Ammon's horn (tissue), 1 donor: ENCODE data around the gene PRKRIP1.
"Not testable (repeated sequence)": the region's sequence is repeated elsewhere in the genome, so short reads cannot be mapped to it uniquely, and the experiment has no call there.

Source experiments
- DNase-seq: peaks from one replicate; pipeline ENCODE4 v3.0.0-alpha.2; 2016; ENCODE audit warnings: low spot score

PRKRIP1 gene

DNA sequence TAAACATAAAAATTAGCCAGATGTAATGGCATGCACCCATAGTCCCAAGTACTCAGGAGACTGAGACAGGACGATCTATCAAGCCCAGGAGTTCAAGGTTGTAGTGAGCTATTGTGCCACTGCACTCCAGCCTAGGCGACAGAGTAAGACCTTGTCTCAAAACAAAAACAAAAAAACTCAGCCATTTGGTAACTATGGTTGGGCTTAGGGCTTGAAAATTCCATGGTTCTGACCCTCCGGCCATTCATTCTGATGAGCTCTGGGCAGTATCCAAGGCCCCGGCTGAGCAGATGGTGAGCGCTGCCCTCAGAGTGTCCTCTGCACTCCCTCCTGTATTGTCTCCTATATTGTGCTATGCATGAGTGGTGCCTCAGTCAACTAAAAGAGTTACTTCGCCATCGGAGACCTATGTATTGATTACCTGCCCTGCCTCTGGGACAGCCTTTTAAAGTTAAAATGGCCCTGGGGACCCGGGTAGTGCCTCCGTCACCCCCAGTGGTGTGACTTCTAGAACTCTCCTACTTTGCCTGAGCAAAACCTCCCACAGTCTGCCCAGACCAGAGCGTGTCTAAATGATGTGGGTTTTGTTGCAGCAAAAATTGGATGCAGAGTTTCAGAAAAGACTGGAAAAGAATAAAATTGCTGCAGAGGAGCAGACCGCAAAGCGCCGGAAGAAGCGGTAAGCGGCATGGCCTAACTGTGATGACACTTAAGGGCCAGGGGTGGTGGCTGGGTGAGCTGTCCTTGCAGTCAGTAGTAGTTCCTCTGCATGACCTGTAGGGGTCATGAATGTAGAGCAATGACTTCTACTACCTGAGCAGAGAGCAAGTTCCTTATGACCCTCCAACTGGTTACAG, 8.1 kb downstream of the PRKRIP1 start:
- peak; percentile 45 for DNase-seq

DNA sequence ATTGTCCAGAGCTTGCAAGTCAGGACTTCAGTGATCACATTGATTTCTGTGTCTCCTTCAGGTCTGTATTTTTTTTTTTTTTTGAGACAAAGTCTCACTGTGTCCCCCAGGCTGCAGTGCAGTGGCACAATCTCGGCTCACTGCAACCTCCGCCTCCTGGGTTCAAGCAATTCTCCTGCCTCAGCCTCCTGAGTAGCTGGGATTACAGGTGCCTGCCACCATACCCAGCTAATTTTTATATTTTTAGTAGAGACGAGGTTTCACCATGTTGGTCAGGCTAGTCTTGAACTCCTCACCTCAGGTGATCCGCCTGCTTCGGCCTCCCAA, 8.7 kb downstream of the PRKRIP1 start:
- not testable (repeated sequence) for DNase-seq

DNA sequence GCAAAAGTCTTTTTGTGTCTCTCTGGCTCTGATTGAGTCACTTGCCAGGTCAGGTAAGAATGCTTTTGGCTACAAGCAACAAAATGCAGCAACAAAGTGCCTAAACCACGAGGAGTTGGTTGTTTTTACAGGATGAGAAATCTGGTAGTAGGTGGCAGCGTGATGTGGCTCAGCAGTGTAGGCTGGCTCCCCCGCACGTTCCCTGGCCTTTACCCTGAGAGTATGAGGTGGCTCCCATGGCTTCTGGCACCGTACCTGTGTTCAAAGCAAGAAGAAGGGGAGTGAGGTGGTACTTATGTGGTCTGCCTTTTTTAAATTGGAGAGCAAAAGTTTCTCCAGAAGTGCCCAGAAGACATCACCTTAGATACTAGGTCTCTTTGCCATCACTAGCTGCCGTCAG, 11.7 kb downstream of the PRKRIP1 start:
- DNase-seq, result no peak

DNA sequence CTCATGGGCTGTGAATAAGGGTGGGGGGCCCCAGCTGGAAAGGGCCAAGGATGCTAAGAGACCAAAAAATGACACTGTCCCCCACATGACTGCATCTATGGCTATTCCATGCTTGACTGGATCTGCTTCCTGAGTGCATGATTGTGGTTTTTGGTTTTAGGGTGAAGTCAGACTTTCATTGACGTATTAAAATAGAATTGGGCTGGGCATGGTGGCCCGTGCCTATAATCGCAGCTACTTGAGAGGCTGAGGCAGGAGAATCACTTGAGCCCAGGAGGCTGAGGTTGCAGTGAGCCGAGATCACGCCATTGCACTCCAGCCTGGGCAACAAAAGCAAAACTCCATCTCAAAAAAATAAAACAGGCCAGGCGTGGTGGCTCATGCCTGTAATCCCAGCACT, 12.4 kb downstream of the PRKRIP1 start:
- DNase-seq, result not testable (repeated sequence)

DNA sequence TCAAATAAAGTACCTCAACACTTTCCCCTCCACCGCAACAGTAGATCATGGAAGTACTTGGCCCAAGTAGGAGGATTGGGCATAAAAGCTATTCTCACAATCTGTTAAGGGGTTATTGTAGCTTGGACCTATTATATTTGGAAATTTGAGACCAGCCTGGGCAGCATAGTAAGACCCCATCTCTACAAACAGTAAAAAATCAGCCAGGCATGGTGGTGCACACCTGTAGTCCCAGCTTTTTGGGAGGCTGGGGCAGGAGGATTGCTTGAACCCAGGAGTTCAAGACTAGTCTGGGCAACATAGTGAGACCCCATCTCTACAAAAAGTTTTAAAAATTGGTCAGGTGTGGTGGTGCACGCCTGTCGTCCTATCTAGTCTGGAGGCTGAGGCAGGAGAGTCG, 13.2 kb downstream of the PRKRIP1 start:
- DNase-seq, result no peak

DNA sequence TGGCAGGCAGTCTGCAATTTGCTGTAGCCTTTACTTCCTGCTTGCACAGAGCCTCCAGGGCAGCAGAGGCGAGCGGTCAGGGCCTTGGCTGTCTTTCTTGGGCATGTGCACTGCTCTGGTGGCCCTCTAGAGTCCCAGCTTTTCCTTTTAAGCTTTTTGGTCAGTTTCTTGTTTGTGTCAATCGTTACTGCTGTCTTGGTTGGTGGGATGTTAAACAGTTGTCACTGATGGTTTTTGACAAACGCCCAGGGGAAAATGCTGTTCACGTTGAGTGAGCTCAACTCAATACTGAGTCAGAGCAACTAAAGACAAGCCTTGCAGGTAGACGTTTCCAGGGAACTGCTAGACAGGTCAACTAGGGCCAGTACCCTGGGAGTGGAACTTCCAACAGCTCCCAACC, 14.0 kb downstream of the PRKRIP1 start:
- no peak for DNase-seq

DNA sequence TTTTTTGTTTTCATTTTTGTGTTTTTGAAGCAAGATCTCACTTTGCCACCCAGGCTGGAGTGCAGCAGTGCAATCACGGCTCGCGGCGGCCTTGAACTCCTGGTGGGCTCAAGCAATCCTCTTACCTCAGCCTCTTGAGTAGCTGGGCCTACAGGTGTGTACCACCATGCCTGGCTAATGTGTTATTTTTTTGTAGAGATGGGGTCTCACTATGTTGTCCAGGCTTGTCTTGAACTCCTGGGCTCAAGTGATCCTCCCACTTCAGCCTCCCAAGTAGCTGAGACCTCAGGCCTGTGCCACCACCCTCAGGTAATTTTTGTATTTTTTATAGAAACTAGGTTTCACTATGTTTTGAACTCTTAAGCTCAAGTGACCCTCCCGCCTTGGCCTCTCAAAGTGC, 14.8 kb downstream of the PRKRIP1 start:
- no peak for DNase-seq

DNA sequence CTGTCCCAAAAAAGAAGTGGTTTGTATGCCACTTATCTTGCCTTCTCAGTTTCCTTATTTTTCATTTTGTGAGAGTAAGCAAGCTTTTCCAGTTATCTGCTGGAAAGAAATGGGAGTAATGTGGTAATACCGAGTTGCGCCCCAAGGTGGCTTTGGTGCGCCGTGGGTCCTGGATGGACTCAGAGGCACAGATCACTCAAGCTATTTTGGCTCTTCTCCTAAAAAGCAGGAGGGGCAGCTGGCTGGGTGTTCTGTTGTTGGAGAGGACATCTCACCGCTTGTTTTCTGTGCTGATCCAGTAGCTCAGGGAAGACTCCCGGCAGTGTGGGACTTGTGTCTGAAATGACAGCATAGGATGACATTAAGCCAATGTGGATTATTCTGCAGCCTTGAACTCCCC, 16.4 kb downstream of the PRKRIP1 start:
- peak; percentile 65 for DNase-seq

DNA sequence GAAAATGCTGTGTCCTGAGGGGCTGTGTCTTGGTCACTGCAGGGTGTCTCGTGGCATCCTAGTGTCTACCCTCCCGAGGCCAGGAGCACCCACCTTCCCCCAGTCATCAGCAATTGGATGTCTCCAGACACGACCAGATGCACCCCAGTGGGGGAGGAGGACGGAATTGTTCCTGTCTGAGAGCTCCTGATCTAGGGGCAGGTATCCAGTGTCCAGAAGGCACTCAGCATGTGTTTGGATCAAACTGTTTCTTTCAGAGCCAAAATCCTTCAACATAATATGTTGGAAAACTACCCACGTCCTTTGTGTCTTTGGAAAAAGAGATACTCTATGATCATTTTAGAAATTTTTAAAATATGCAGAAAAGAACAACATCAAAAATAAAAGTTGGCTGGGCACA, 16.9 kb downstream of the PRKRIP1 start:
- DNase-seq, result no peak

DNA sequence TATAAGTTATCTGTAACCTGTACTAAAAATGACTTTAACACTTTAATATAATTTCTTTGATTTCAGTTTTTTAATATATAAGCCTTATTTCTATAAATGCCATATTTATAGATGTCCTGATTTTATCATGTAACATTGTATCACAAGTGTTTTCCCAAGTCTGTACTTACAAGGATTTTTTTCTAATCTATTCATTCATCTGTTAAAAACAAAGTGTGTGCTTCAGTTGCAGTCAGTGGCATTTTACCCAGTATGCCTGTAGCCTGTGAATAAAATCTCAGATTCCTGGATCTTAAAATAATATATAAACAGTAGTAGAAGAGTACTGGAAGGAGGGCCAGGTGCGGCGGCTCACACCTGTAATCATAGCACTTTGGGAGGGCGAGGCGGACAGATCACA, 17.4 kb downstream of the PRKRIP1 start:
- DNase-seq, result no peak

DNA sequence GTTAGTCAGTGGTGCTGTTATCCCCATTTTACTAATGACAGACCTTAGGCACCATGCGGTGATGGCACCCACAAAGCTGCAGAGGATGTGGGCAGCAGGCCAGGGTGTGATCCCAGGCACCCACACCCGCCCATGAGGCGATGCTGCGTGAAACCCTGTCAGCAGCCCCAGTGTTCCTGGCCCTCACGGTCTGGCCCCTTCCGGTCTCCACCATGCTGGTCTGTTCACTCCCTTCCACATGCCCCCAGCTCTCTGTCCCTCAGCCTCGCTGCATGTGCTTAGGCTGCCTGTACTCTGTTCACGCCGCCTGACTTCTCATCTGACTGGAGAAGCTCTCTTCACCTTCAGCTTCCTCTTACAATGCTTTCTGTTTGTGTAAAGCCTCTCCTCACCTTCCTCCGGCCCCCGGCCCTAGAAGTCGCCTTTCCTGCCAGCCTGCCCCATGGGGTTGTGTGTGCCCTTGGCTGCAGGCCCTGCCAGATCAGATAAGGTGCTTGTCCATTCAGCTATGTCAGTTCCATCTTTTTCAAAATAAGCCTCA, 19.6 kb downstream of the PRKRIP1 start:
- no peak for DNase-seq

DNA sequence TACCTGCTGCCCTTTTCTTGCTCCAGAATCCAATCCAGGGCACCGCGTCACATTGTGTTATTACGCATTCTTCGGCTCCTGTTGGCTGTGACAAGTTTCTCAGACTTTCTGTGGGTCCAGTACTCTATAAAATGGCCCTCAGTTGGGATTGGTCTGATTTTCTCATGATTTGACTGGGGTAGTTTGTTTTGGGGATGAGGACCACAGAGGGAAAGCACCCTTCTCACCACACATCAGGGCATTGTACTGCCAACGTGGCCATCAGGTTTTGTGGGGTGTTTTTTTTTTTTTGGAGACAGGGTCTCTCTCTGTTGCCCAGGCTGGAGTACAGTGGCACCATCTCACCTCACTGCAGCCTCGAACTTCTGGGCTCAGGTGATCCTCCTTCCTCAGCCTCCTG, 20.2 kb downstream of the PRKRIP1 start:
- no peak for DNase-seq

DNA sequence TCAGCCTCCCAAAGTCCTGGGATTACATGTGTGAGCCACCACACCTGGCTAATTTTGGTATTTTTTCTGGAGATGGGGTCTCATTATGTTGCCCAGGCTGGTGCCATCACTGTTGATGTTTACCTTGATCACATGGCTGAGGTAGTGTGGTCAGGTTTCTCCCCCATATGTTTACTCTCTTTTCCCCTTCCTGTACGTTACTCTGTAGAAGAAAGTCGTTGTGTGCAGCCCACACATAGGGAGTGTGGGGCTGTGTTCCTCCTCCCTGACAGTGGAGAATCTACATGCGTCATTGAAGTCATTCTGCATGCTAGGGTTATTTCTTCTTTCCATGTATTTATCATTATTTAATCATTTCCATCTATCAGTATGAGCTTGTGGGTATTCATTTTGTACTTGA, 20.9 kb downstream of the PRKRIP1 start:
- no peak for DNase-seq

DNA sequence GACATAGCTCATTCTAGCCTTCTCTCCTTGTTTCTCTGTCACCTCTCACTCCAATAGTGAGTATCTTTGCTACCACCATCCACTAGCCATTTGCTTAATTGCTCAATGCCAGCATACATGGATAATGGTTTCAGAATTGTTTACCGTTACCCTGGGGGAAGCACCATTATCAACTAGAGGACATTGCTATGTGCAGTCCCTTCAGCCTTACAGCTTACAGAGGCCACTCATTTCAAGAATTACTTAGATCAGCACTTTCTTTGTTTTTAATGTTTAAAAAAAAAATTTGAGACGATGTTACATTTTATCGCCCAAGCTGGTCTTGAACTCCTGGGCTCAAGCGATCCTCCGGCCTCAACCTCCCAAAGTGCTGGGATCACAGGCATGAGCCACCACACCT, 22.4 kb downstream of the PRKRIP1 start:
- no peak for DNase-seq

DNA sequence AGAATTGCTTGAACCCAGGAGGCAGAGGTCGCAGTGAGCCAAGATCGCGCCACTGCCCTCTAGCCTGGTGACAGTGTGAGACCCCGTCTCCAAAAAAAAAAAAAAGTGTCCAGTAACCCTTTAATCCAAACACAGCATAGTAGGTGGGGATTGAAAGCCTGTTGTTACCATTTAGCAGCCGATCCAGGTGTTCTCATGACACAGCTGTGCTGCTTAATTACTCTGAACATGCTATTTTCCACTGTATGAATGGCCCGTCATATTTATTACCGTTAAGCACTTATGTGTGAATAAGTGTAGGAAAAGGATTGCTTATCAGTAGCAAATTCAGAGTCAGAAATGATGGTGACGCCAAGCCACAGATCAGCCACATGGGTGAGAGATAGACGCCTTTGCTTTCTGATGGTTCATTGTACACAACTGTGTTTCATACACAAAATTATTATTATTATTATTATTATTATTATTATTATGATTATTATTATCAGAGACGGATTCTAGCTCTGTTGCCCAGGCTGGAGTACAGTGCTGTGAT, 25.6 kb downstream of the PRKRIP1 start:
- DNase-seq, result no peak

DNA sequence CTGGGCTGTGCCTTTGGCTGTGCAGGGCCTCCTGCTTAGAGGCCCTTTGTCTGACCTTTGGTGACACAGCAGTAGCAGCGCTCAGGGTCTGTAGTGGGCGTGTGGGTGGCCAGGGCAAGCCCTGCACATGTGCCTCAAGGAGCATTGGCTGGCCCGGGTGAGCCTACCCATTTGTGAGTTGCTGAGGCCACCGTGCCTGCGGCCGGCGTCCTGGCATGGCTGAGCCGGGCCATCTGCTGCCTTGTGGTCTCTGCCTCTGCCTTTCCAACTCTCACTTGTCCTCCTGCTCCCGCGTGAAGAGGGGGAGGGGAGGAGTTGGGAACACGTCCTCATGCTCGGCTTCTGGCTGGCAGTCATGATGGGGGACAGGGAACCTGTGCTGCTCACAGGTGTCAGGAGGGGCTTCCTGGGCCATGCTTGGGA, 28.0 kb downstream of the PRKRIP1 start:
- no peak for DNase-seq

DNA sequence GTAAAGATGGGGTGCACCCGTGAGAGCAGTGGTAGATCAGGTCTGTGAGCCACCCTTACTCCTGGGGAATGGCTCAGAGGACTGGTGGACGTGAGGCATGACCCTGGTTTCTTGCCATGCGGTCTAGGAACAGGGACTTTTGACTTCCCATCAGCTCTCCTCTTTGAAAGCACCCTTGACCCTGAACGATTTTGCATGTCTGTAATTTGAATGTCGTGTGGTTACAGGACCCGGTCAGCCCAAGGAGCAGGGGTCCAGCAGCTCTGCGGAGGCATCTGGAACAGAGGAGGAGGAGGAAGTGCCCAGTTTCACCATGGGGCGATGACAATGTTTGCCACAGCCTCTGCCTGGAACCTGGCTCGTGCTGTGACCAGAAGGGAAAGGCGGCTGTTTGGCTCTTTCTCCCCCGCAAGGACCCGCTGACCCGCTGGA, 28.6 kb downstream of the PRKRIP1 start:
- DNase-seq, result no peak

DNA sequence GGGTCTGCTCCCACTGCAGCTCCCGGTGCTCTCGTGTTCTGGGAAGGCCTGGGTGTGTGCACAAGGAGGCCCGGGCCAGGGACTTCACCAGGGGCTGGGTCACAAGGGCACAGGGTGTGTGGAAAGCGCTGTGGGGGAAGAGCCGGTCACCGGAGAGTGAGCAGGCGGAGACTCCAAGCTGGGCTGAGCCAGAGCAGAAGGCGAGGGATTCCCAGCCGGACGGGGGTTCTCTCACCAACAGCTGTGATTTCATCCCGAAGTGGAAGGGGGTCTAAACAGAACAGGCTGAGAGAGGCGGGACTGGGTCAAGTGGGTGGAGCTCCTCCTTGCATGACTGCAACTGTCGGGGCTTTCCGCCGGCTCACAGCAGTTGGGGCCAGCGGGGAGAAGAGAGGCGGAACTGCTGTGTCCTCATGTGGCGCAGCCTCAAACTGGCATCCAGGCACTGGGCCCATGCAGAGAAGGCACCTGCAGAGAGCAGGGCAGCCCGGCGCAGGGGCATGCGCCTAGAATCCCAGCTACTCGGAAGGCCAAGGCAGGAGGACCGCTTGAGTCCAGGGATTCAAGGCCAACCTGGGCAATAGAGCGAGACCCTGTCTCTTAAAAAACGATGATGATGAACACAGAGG, 29.6 kb downstream of the PRKRIP1 start:
- peak; percentile 67 for DNase-seq

DNA sequence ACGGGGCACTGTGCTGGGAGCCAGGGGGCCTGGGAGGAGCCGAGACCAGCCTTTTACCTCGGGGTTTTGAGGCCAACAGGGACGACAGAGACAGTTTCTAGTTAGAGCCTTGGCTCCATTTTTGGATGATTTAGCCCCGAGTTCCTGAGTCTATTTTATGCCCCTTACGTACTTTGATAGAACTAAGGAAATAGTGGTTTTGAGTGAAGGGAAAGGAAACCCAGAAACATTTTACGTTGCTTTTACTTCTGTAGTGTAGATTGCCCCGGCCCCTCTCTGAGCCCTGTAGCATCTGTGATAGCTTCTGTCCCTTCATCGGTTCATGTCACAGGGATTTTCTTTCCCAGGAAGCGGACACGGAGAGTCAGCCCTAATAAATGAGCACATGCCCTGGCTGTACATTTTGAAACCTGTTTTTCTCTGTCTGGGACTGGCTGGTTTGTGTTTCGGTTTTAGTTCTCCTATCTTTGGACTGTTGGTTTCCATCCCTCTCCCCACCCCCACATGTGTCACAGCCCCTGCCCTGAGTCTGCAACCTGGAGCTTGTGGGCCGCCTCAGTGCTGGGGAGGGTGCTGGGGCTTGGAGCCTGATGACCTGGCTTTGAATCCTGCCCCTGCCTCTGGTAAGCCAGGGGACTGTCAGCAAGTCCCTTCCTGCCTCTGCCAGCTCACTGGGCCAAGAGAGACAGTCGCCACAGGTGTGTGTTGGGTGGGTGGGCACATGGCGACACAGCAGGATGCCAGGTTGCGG, 30.3 kb downstream of the PRKRIP1 start:
- DNase-seq, result peak; percentile 48

DNA sequence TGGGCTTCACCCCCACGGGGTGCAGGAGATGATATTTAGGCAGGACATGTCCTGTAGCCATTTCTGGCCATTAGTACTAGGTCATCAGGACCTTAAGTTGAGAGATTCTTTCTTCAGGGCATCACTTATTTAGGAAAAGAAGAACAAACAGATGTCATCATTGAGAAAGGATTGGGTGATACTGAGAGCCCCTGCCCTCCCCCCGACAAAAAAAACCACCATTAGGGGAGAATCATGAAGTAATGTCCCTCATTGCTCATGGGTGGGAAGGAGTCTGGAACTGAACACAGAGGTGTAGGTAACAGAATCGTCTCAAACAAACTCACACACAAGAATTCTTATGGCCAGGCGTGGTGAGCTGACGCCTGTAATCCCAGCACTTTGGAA, 30.8 kb downstream of the PRKRIP1 start:
- DNase-seq, result no peak

DNA sequence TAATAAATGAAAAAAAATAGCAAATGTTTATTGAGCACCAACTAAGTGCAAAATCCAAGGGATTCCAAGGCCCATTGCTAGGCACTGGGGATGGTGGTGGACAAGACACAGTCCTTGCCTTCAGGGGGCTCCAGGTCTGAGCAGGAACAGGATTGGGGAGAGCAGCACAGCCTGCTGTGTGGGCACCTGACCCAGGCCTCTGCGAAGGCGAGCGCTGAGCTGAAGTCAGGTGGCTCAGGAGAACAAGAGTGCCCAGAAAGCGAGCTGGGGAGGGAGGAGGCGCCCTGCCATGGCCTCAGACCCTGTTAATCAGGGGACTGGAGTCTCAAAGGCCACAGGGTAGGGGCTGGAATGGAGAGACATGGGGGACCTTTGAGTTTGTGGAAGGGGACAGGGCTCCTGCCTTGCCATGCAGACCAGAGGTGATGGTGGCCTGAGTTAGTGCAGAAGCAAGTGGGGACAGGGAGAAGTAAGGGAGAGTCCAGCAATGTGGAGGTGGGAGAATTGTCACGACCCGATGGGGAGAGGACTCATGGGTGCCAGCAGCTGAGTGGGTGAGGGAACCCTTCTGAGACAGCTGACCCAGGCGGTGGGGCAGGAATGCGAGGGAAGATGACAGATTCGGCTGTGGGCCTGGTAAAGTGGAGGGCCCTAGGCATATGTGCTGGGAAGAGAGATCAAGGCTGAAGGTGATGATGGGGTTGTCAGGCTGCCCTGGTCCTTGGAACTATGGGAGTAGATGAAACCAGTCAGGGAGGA, 33.2 kb downstream of the PRKRIP1 start:
- no peak for DNase-seq
